GM21825 (cell line): ENCODE measurements around the gene PANK3.
"Not testable (repeated sequence)": the region's sequence is repeated elsewhere in the genome, so short reads cannot be mapped to it uniquely, and the experiment has no call there.

ENCODE experiments used
- ATAC-seq: cut with Tn5 transposase; IDR thresholded peaks from one replicate; pipeline ENCODE4 v1.9.1; 2021; ENCODE audit warnings: mild to moderate bottlenecking, moderate library complexity; ENCODE audit not compliant: unreplicated experiment

The PANK3 gene

DNA sequence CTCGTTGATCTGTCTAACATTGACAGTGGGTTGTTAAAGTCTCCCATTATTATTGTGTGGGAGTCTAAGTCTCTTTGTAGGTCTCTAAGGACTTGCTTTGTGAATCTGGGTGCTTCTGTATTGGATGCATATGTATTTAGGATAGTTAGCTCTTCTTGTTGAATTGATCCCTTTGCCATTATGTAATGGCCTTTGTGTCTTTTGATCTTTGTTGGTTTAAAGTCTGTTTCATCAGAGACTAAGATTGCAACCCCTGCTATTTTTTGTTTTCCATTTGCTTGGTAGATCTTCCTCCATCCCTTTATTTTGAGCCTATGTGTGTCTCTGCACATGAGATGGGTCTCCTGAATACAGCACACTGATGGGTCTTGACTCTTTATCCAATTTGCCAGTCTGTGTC, 17.0 kb upstream of the PANK3 start:
- ATAC-seq, result not testable (repeated sequence)

DNA sequence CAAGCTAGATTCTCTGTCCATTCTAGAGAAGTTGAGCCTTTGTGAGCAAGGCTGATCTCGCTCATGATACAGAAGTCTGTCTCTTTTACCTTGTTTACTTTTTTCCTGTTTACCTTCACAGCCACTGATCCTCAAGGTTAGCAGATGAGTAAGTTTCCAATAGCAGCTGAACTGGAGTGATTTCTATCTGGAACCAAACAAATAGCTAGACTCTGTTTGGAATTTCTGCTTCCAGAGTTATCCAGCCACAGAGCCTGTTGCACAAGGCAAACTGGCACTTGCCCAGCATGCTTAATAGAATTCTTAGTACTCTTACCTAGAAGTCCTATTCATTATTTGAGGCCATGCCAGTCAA, 12.8 kb upstream of the PANK3 start:
- no peak for ATAC-seq

DNA sequence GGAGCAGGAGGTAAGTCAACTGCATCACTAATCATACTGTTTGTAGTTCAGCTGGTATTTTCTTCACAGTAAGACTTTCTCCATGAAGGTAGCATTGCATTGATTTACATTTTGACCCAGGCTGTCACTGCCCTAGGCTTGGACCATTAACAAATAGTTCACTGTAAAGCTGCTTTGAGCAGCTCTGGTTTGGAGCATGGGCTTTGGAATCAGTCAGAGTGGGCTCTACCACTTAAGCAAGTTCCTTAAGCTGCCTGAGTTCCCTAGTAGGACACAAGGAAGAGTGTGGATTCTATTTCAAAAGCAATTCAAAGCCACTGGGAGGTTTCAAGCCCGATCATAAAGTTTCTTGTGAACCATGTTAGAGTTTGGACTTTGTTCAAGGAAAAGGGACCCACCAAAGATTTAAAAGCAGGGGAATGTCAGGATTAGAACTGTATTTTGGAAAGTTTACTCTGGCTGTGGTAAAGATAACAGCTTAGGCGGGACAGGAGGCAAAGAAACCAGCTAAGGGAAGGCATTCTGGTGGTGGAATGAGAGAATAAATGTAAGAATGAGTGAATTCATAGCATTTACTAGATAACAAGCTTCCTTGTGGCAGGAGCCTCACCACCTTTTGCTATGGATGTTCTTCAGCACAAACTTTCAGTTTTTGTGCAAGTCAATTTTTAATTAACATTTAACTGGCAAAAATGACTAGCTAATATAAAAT, 12.3 kb upstream of the PANK3 start:
- no peak for ATAC-seq

DNA sequence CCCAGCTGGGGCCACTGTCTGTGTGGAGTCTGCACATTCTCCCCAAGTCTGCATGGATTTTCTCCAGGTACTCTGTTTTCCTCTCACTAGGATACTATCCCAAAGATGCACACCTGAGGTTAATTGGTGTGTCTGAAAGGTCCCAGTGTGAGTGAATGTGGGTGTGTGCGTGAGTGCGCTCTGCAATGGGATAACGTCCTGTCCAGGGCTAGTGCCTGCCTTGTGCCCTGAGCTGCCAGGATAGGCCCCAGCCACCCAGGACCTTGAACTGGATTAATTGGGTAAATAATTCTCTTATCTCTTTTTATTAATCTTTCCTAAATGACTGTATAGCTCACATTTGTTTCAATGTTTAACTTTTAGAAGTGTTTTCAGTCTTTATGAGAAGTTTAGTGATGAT, 11.5 kb upstream of the PANK3 start:
- ATAC-seq, result no peak

DNA sequence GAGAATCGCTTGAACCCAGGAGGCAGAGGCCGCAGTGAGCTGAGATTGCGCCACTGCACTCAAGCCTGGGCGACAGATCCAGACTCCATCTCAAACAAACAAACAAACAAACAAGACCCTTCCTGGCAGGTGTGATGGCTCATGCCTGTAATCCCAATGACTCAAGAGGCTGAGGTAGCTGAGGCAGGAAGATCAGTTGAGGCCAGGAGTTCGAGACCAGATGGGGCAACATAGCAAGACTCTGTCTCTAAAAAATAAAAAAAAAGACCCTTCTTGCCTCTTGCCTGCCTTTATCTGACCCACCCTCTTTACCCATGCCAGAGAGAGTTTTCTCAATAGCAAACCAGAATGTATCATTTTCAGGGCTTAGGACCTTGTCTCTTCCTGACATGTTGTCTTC, 8.8 kb upstream of the PANK3 start:
- ATAC-seq, result no peak

DNA sequence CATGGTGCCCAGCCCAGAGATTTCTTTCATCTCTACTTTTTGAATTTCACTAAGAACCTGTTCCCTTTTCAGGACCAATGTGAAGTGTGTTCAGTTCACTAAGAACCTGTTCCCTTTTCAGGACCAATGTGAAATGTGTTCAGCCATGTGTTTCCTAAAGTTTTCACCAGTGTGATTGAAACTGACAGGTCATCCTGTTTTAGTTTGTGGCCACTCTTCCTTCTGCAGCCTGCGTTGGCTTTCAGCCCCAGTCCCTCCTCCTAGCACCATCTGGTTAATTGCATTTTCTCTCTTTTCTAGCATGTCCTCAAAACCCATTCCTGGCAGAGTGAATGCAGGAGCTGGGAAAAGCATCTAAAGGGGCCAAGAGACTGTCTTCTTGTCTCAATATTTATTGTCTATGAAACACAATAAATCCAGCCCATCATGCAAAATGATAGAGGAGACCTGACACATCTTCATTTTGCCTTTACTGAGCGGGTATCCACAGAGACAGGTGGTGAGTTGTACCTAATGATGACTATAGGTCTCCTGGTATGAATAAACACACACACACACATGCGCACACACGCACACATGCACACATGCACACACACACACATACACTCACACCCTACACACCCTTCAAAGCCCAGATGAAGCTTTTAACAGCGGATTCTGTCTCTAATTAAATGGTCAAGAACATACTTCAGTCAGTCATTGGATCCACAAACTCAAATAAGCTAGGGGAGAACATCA, 6.1 kb upstream of the PANK3 start:
- ATAC-seq, result peak; percentile 33

DNA sequence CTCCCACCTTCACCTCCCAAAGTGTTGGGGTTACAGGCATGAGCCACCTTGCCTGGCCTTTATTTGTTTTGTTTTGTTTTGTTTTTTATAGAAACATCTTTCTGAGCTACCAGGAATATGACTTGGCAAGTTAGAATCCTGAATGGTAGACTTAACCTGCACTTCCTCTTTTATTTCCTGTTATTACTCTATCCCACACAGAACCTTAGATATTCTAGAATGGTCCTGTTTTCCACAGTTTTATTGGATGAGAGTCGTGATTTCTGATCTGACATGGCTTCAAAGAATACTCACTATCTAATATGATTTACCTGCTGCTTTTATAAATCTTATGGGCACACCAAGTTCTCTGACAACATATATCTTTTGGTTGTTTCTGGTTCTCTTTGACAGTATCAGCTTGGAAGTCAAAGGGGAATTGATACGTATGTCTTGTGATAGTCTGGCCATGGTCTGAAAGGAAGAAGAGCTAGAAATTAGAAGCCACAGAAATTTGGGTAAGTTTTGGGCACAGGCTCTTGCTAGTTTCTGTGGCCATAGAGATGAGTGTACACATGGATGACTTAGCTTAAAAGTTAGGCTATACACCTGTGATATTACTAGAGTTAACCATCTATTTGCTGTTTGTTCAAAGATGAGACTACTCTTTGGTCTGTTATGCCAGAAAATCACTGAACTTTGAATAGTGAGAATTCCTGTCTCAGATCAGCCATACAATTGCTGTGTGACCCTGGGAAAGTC, 4.7 kb upstream of the PANK3 start:
- peak; percentile 30 for ATAC-seq

DNA sequence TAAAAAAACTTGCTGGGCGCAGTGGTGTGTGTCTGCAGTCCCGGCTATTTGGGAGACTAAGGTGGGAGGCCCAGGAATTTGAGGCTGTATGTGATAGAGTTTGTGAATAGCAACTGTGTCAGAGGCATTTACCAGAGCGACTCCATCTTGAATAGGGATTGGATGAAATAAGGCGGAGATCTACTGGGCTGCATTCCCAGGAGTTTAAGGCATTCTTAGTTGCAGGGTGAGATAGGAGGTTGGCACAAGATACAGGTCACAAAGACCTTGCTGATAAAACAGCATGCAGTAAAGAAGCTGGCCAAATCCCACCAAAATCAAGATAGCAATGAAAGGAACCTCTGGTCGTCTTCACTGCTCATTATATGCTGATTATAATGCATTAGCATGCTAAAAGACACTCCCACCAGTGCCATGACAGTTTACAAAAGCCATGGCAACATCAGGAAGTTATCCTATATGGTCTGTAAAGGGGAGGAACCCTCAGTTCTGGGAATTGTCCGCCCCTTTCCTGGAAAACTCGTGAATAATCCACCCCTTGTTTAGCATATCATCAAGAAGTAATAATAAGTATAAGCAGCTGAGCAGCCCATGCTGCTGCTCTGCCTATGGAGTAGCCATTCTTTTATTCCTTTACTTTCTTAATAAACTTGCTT, 1.8 kb upstream of the PANK3 start:
- ATAC-seq, result not testable (repeated sequence)

DNA sequence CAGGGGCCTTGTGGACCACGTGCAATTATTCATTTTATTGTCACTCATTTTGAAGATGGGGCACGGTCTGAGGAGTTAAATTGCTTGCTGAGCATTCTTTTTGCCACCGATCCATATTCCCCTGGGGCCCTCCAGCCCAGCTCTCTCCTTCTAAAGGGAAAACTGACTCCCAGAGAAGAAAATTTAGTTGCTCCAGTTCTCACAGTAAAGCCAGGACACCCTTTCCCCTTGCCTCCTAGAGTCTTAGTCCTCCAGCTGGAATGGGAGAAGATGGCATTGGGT, 1.0 kb upstream of the PANK3 start:
- ATAC-seq, result no peak

DNA sequence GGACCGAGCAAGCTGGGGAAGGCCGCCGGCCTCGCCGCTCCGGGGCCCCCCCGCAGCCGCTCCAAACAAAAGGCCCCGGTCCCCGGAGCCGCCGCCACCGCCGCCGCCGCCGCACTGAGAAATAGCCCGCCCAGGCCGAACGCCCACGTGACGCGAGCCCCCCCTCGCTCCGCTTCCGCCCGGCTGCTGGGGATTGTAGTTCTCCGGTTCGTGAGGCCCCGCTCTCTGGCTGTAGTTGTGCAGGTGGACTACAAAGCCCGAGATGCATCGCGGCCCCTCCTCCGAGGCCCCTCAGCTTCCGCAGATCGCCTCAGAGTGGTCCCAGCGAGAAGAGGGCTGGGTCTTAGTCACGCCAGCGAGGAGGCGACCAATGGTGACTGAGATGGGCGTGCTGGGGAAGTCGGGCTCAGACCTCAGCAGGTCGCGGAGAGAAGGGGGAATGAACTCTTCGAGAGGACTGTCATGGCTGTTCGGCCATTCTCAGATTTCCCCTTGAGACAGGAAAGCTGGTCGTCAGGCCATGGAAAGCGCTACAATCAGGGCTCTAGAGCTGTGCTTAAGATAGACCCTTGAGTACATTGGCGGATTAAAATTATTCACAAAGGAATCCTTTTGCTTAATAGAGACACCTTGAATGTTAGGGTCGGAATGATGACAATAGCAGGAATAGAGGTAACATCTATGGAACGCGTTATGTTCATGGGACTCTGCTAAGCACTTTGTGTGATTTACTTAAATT, 489 bp upstream of the PANK3 start:
- ATAC-seq, result peak; percentile 94

DNA sequence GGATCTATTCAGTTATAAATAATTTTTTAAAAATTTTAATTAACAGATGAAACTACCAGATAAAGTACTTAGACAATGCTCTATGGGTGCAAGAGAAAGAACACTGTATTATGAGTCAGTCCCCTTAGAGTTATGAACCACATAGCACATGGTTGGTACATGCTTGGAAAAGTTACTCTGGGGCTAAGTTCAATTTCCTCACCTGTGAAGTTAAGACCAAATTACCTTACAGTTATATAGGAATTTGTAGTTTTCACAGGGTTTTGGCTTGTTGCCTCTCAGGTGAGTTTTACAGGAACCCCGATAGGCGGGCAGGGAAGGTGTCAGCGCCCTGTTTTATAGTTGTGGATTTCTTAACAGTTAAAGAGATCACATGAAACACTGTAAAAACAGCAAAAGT, 1.2 kb downstream of the PANK3 start:
- no peak for ATAC-seq

DNA sequence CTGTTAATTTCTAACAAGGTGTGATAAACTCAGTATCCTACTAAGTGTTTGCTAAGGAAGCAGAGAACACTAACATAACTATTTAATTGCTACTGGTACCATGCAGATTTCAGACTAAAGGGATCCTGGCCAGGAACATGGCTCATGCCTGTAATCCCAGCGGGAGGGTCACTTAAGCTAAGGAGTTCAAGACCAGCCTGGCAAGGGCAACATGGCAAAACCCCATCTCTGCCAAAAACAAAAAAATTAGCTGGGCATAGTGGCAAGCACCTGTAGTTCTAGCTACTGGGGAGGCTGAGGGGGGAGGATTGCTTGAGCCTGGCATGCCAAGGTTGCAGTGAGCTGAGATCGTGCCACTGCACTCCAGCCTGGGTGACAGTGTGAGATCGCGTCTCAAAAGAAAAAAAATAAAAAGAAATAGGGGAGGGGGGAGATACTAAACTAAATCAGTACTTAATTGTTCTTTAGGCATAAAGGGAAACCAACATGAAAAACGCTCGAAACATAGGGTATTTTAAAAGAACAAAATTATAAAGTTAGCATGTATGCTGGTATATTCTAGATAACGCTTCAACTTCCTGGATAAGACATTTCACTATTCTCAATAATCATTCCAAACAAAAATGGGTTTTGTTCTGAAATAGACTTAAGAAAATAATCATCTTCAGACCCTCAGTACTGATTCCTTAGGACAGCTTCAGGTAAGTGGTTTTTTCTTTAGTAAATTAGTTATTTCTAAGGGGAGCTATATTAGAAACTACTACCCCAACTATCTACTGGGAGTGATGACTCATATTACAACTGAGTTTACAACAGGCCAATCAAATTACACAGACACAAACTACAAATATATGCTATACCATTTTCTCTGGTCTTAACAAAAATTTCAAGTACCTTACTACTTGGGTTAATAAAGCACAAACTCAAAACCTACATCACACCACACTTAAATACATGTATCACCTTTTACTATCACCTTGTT, 3.5 kb downstream of the PANK3 start:
- no peak for ATAC-seq

DNA sequence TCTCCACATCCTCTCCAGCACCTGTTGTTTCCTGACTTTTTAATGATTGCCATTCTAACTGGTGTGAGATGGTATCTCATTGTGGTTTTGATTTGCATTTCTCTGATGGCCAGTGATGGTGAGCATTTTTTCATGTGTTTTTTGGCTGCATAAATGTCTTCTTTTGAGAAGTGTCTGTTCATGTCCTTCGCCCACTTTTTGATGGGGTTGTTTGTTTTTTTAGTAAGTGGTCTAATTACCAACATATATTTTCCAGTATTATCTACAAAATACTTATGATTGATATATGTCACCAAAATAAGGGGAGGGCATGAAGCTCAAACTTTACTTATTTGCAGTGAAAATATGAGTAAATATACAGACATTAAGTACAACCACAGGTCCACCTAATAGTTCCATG, 5.0 kb downstream of the PANK3 start:
- ATAC-seq, result not testable (repeated sequence)

DNA sequence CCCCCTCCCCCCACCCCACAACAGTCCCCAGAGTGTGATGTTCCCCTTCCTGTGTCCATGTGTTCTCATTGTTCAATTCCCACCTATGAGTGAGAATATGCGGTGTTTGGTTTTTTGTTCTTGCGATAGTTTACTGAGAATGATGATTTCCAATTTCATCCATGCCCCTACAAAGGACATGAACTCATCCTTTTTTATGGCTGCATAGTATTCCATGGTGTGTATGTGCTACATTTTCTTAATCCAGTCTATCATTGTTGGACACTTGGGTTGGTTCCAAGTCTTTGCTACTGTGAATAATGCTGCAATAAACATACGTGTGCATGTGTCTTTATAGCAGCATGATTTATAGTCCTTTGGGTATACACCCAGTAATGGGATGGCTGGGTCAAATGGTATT, 5.5 kb downstream of the PANK3 start:
- ATAC-seq, result not testable (repeated sequence)

DNA sequence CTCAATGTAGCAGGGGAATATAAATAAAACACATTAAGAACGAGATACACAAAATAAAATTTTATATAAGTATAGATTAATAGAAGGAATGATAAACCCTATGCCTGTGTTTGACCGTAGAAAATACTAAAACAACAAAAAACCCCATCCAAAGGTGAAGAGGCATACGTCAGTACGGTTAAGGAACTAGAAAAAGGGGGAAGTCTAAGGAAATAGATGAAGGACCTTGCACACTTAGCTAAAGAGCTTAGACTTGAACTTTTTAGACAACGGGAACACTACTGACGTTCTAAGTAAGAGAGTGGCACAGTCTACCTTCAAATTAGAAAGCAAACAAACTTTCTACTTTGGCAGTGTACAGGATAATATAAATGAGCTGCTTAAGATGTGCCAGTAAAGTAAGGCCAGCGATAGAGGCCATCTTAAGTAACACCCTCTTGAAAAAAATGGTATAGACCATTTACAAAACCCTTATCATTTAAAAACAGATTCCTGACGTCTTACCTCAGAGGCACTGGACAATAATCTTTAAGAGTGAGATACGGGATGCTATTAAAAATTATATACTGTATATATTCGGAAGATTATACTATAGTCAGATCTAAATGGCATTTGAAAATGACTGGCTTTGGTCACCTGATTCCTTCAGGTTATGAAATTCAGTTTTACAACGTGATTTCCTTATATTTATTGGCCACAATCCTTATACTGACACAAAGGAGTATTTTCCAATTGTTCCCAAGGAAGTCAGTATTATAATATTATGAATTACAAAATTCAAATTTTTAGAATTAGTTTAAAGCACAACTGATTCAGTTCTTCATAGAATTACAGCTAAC, 8.5 kb downstream of the PANK3 start:
- ATAC-seq, result no peak

DNA sequence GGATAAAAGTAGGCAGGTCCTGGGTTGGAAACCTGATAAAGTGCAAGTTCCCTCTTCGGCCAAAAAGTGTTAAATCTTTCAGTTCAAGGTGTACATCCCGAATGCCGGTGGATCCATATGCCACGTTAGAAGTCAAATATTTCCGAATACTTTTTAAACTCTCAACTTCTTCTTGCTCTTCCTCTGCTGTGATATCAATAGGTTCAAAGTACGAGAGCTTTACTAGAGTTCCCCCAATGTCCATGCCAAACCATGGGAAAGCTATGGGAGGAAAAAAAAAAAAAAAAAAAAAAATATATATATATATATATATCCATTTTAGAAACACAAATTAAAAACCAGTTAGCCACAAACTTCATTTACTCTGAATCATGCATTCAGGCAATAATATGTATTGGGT, 10.4 kb downstream of the PANK3 start:
- ATAC-seq, result no peak

DNA sequence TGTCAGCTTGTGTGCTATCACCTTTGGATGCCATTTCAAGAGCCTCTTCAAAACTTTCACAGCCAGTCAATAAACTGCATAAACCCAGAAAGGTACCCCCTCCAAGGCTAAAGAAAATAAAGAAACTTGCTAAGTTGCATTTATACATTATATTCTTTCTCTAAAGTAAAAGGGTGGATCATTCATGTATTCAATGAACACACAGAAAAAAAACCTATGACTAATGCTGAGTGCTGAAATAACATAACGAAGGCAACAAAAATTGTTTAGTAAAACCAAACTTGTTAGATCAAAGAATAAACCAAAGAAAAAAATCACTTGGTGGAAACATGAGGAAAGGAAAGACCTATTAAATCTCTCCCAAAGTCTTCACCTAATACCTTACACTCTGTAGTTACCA, 15.2 kb downstream of the PANK3 start:
- no peak for ATAC-seq

DNA sequence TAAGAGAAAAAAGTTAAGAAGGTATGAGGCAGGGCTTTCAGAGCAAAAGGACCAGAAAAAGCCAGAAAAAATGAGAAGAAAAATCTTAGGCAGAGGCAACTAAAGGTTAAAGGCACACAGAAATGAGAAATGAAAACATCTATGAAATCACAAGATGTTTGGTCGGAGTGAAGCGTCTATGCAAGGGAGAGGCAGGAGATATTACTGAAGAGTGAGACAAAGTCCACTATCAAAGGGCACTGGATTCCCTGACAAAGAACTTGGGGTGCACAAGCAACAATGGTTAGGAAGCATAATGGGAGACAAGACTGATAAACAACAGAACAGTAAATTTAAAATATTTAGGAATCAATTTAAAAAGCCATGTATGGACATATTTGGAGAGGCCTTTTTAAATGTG, 16.9 kb downstream of the PANK3 start:
- no peak for ATAC-seq

DNA sequence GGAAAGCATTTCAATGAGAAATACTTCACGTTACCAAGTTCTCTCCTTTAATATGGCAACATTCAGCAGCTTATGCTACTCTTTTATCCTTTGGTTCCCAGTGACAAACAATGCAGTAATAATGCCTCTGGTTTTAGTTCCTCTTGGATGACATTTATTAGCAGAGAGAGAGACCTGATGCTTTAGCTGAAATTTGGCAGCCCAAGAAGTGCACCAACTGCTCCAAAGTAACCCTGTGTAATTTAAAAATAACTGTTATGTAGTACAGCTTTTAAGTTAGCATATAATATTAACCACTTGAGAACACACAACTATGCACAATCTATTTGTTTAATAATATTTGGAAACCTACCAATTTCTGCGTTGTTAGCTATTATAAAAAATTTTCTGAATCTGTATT, 21.8 kb downstream of the PANK3 start:
- ATAC-seq, result no peak
